Left lung (tissue), 10 donors: Measurements from ENCODE around the gene PLXDC2. TPM values are rescaled to one million over a fixed set of nuclear protein-coding genes. Genes with fewer than 3 reads are reported as not detected.

Source experiments
- ATAC-seq: fragments of 200-7000 bp; cut with Tn5 transposase; one replicate; pipeline ENCODE4 v1.9.1; 2020; ENCODE audit warnings: moderate library complexity
- DNase-seq, 4 donors: peaks; one replicate each; pipeline ENCODE4 v3.0.0-alpha.2; 2013 to 2020
- H3K27ac ChIP-seq, 2 donors: fragments of 200-600 bp; sonication (generic) in 1 of 2; one replicate each; pipeline versions ENCODE4 v1.5.0 to v1.8.0; 2020 to 2021
- H3K27me3 ChIP-seq, 2 donors: fragments of 200-600 bp; sonication (generic) in 1 of 2; one replicate each; pipeline versions ENCODE4 v1.5.0 to v1.8.0; 2020 to 2021
- H3K36me3 ChIP-seq, 2 donors: fragments of 200-600 bp; sonication (generic) in 1 of 2; one replicate each; pipeline versions ENCODE4 v1.5.0 to v1.8.0; 2020 to 2021
- H3K4me1 ChIP-seq, 2 donors: fragments of 200-600 bp; one replicate each; pipeline ENCODE4 v1.8.0; 2021
- H3K4me3 ChIP-seq, 2 donors: fragments of 200-600 bp; sonication (generic) in 1 of 2; one replicate each; pipeline versions ENCODE4 v1.5.0 to v1.8.0; 2020 to 2021; ENCODE audit warnings: mild to moderate bottlenecking in 1 of 2
- H3K9me3 ChIP-seq, 2 donors: fragments of 200-600 bp; sonication (generic) in 1 of 2; one replicate each; pipeline versions ENCODE4 v1.5.0 to v1.8.0; 2020 to 2021
- intact Hi-C, 2 donors: fragments of 100-400 bp; cut with DNase I; formaldehyde crosslinking; loops; one replicate each; pipeline versions ENCODE4 v1.11.2 to v1.14.2; 2022
- polyA plus RNA-seq, 6 donors: library from polyadenylated mRNA; unstranded; fragments of 120-200 nt; gene quantifications; one replicate each; pipeline ENCODE4 v1.2.1, GENCODE V29; 2013; ENCODE audit not compliant: insufficient read length in 6 of 6
- total RNA-seq, 2 donors: library from RNA; stranded (reverse); fragmentation: NEBNext Ultra II Directional; extraction: Animal tissue kit (Norgen Biotek cat#: 25700); gene quantifications; one replicate each; pipeline ENCODE4 v1.2.1, GENCODE V29; 2021
- TF ChIP-seq, protein P1 (sequence below), 2 donors: fragments of 200-600 bp; sonication (generic) in 1 of 2; IDR thresholded peaks; one replicate each; pipeline versions ENCODE4 v1.5.0 to v1.8.0; 2021; ENCODE audit warnings: antibody characterized with exemption in 2 of 2
- donor health status: DM: no; HTN: yes; CAD: no.
- donor health status: DM: no; HTN: no; CAD: no.

Gene PLXDC2
- total and polyA plus RNA-seq, 8 donors = 85.3 to 127 (median 112) TPM

DNA sequence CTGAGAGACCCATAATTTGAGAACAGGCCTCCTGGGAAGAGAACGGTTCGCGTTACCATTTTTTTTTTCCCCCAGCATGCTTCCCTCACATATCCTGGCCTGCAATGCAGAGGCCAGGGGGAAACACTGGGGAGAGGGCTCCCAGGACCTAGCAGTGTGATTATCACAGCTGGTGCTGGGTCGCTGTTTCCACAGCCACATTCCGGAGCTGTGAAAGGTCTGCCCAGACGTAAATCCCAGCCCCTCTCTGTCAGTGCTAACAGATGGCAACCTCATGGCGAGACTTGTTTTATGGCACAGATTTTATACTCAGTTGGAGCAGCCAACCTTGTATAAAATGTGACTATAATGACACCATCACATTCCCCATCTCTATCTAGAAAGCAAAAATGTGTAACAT, 150.5 kb downstream of the PLXDC2 start:
- intact Hi-C loops = no loop called here
- no peaks in the 10 kb centered on the region for H3K4me1 ChIP-seq
- H3K9me3 ChIP-seq = no peaks in the 10 kb centered on the region
- no peaks in the 10 kb centered on the region for H3K36me3 ChIP-seq
- DNase-seq = peak in 1 of 4 donors; percentile 33
- TF ChIP-seq, protein P1, sequence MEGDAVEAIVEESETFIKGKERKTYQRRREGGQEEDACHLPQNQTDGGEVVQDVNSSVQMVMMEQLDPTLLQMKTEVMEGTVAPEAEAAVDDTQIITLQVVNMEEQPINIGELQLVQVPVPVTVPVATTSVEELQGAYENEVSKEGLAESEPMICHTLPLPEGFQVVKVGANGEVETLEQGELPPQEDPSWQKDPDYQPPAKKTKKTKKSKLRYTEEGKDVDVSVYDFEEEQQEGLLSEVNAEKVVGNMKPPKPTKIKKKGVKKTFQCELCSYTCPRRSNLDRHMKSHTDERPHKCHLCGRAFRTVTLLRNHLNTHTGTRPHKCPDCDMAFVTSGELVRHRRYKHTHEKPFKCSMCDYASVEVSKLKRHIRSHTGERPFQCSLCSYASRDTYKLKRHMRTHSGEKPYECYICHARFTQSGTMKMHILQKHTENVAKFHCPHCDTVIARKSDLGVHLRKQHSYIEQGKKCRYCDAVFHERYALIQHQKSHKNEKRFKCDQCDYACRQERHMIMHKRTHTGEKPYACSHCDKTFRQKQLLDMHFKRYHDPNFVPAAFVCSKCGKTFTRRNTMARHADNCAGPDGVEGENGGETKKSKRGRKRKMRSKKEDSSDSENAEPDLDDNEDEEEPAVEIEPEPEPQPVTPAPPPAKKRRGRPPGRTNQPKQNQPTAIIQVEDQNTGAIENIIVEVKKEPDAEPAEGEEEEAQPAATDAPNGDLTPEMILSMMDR (IDR thresholded peaks at IDR 0.05) = no peak
- no peaks in the 10 kb centered on the region for H3K27me3 ChIP-seq
- ATAC-seq = no peak
- no peak overlapping the region for H3K27ac ChIP-seq
- H3K4me3 ChIP-seq = no peak overlapping the region

DNA sequence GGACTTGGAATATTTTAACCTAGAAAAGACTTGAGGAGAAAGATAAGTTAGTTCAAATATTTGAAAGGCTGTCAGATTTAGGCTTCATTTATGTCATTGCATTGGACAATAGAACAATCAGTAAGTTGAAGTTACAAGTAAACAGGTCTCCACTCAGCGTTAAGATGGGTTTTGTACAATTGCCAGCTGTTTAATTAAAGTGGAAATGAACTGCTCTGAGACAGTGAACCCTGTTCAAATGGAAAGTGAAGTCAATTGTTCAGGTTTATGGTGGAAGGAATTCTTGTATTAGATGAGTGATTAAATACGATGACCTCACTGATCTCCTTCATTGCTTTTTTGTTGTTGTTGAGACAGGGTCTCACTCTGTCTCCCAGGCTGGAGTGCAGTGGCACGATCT, 151.7 kb downstream of the PLXDC2 start:
- no peak overlapping the region for H3K4me3 ChIP-seq
- no peaks in the 10 kb centered on the region for H3K36me3 ChIP-seq
- intact Hi-C loops = no loop called here
- DNase-seq = no peak
- no peak overlapping the region for H3K27ac ChIP-seq
- ATAC-seq = no peak
- H3K27me3 ChIP-seq = no peaks in the 10 kb centered on the region
- H3K4me1 ChIP-seq = no peaks in the 10 kb centered on the region
- no peaks in the 10 kb centered on the region for H3K9me3 ChIP-seq
- TF ChIP-seq, protein P1 (IDR thresholded peaks at IDR 0.05) = no peak

DNA sequence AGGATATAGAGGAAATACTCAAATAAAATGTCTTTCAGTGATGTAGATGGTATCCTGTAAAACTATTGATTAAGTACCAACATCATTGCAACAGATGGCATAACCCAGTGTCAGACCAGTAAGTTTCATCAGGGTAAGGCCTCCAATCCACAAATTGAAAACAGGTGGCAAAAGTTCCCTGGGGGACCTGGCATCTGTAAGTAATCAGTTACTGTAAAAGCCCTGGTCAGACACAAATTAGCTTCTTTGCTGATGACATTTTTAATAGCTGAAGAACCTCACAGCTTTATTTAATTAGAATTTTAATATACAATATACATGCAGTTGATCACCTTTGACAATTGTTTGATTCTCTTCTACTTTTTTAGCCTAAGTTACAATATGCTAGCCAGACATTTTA, 152.5 kb downstream of the PLXDC2 start:
- TF ChIP-seq, protein P1 (IDR thresholded peaks at IDR 0.05) = no peak
- Histone ChIP-seq H3K9me3 (no peaks in the 10 kb centered on the region), H3K4me3 (no peak overlapping the region), H3K27me3 (no peaks in the 10 kb centered on the region), H3K36me3 (no peaks in the 10 kb centered on the region), H3K27ac (no peak overlapping the region), H3K4me1 (no peaks in the 10 kb centered on the region)
- intact Hi-C loops = no loop called here
- DNase-seq = no peak
- ATAC-seq = no peak

DNA sequence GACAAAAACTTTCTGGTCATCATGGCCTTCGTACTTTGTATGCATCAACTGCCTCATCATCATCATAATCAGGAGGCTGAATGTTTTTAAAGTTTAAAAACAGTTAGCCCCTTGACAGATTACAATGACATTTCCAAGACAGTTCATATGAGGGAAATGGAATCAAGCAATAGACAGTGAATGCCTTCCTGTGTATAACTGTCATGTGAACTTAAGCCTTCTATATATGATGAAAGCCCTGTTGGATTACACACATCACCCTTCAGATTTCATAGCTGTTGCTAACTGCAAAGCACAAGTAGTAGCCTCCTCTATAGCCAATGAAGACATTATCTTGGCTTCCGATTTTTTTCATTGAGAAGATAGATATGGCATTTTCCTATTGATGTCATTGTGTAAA, 154.0 kb downstream of the PLXDC2 start:
- Histone ChIP-seq H3K27me3 (no peaks in the 10 kb centered on the region), H3K4me1 (peaks cover 0 to 5% of the 10 kb centered on the region in 2 donors), H3K27ac (no peak overlapping the region), H3K9me3 (no peaks in the 10 kb centered on the region), H3K36me3 (no peaks in the 10 kb centered on the region), H3K4me3 (no peak overlapping the region)
- intact Hi-C loops = no loop called here
- DNase-seq (peak in 1 of 4 donors; percentile 32), ATAC-seq (peak; percentile 43)
- TF ChIP-seq, protein P1 (IDR thresholded peaks at IDR 0.05) = no peak

DNA sequence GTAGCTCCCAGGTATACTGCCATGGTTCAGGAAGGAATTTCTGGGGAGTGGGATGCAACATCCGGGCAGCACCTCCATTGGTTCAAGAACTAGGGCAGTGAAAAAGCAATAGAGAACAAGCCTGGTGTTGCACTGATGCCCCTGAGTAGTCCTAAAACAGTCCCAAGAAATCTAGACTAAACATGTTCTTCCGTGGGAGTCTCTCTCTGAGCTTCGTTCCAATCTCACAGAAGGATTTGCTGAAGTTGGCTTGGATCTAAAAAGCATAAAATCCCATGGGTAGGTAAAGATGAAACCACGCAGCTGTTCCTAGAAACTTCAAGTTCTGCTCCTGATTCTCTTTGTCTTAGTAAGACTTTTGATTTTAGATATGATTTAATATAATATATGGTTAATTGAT, 154.5 kb downstream of the PLXDC2 start:
- peak; percentile 44 for ATAC-seq
- DNase-seq = no peak
- TF ChIP-seq, protein P1 (IDR thresholded peaks at IDR 0.05) = no peak
- peak overlapping the region in 1 of 2 donors; percentile 15 for H3K27ac ChIP-seq
- no peaks in the 10 kb centered on the region for H3K27me3 ChIP-seq
- no peaks in the 10 kb centered on the region for H3K36me3 ChIP-seq
- intact Hi-C loops = no loop called here
- no peaks in the 10 kb centered on the region for H3K9me3 ChIP-seq
- no peak overlapping the region for H3K4me3 ChIP-seq
- peaks cover 0 to 5% of the 10 kb centered on the region in 2 donors for H3K4me1 ChIP-seq
